HL-60 (cell line): ENCODE measurements around the gene CRB1.

ENCODE experiments used
- POLR2AphosphoS5 ChIP-seq: IDR thresholded peaks from 2 replicates; pipeline ENCODE4 v1.6.1; 2012; ENCODE audit warnings: low read depth
- TF ChIP-seq, protein P1 (sequence below): IDR thresholded peaks from 2 replicates; pipeline ENCODE4 v1.6.1; 2012; ENCODE audit warnings: low read depth; ENCODE audit not compliant: insufficient replicate concordance
- TF ChIP-seq, protein P2 (sequence below): IDR thresholded peaks from one replicate; pipeline ENCODE4 v1.5.1; 2011; ENCODE audit warnings: low read length, control low read depth, inconsistent platforms; ENCODE audit not compliant: insufficient read depth

DNA sequence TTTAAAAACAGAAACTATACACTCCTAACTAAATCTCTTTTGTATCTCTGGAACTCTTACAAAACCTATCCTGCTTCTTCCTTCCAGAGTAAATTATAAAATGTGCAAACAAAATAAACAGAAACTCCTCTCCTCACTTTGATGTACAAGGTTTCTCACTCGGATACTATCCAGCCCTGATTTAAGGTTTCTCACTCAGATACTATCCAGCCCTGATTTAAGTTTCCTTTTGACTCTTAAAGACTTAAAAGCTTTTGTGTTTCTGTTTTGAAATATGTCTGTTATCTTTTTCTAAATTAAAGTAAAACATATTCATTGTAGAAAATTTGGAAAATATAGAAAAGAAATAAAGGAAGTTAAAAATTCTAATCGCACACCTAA lies 132.5 kb downstream of the CRB1 start:
- TF ChIP-seq POLR2AphosphoS5: no peak
- TF ChIP-seq, protein P1, sequence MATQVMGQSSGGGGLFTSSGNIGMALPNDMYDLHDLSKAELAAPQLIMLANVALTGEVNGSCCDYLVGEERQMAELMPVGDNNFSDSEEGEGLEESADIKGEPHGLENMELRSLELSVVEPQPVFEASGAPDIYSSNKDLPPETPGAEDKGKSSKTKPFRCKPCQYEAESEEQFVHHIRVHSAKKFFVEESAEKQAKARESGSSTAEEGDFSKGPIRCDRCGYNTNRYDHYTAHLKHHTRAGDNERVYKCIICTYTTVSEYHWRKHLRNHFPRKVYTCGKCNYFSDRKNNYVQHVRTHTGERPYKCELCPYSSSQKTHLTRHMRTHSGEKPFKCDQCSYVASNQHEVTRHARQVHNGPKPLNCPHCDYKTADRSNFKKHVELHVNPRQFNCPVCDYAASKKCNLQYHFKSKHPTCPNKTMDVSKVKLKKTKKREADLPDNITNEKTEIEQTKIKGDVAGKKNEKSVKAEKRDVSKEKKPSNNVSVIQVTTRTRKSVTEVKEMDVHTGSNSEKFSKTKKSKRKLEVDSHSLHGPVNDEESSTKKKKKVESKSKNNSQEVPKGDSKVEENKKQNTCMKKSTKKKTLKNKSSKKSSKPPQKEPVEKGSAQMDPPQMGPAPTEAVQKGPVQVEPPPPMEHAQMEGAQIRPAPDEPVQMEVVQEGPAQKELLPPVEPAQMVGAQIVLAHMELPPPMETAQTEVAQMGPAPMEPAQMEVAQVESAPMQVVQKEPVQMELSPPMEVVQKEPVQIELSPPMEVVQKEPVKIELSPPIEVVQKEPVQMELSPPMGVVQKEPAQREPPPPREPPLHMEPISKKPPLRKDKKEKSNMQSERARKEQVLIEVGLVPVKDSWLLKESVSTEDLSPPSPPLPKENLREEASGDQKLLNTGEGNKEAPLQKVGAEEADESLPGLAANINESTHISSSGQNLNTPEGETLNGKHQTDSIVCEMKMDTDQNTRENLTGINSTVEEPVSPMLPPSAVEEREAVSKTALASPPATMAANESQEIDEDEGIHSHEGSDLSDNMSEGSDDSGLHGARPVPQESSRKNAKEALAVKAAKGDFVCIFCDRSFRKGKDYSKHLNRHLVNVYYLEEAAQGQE: no peak
- TF ChIP-seq, protein P2, sequence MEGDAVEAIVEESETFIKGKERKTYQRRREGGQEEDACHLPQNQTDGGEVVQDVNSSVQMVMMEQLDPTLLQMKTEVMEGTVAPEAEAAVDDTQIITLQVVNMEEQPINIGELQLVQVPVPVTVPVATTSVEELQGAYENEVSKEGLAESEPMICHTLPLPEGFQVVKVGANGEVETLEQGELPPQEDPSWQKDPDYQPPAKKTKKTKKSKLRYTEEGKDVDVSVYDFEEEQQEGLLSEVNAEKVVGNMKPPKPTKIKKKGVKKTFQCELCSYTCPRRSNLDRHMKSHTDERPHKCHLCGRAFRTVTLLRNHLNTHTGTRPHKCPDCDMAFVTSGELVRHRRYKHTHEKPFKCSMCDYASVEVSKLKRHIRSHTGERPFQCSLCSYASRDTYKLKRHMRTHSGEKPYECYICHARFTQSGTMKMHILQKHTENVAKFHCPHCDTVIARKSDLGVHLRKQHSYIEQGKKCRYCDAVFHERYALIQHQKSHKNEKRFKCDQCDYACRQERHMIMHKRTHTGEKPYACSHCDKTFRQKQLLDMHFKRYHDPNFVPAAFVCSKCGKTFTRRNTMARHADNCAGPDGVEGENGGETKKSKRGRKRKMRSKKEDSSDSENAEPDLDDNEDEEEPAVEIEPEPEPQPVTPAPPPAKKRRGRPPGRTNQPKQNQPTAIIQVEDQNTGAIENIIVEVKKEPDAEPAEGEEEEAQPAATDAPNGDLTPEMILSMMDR: no peak
